Heart left ventricle (tissue), 13 donors: ENCODE measurements around the gene NEURL3.

Experiments
- POLR2A ChIP-seq, 2 donors: fragments of 450-650 bp; IDR thresholded peaks; one replicate each; pipeline ENCODE4 v1.6.1; 2017; ENCODE audit warnings: antibody characterized with exemption in 2 of 2, mild to moderate bottlenecking in 2 of 2, moderate library complexity in 2 of 2
- TF ChIP-seq, protein P1 (sequence below), 12 donors: fragments of 200-600 bp; sonication (generic) in 4 of 12; IDR thresholded peaks; one replicate each; pipeline versions ENCODE4 v1.5.0 to v1.8.0; 2018 to 2022; ENCODE audit warnings: antibody characterized with exemption in 12 of 12, mild to moderate bottlenecking in 5 of 12
- donor health status: ischemic (EF 13 %, LVEDD 7.1; RV severe dilation, severe dysfunction).
- donor health status: DM: no; HTN: yes; CAD: no.
- donor health status: DM: no; HTN: no; CAD: no.
- donor health status: ischemic (EF 25% LVEDD 6.9; RV normal size, moderate dysfunction).
- donor health status: ischemic (EF 25% LVEDD 5.7; RV mildly dilated, moderate dysfunction).
- donor health status: ischemic (EF 35%, LVEDD 5.7; RV mildly dilated, moderate dysfunction).
- donor health status: nonischemic (EF 11% LVEDD 7.7; RV severe dilation, severe dysfunction).
- donor health status: DM: yes; HTN: yes; CAD: no.
- donor health status: PGD.
- donor health status: ischemic (EF 29% LVEDD 5.4; RV normal size, mild dysfunction).
- donor health status: nonischemic (EF 23%, LVEDD 6.1; RV moderate dilation, normal function).

DNA sequence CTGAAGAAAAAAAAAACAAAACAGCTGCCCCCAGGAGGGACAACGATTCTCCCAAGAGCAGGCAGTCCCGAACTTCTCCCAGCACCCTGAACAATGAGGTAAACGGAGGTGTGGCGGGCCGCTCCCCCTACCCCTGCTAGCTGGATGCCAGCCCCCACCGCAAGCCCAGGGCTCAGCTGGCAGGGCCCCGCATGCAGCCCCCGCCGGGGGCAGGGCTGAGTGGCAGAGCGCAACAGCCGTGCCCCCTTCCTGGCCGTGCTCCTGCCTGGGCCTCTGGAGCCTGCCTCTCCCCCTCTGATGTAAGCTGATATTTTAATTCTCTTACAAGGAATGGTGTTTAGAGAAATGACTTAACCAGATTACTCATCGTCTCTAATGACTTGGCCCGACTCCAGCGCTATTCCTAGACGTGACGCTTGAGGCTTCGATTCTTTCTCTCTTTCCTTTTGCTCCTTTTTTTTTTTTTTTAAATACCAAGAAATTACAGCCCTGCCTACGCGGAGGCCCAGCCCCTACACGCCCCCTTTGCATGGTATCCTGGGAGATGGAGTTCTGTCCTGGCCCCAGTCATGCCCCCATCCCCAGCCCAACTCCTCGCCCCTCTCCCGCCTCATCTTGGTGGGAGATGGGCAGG lies 26.8 kb upstream of the NEURL3 start:
- TF ChIP-seq, protein P1, sequence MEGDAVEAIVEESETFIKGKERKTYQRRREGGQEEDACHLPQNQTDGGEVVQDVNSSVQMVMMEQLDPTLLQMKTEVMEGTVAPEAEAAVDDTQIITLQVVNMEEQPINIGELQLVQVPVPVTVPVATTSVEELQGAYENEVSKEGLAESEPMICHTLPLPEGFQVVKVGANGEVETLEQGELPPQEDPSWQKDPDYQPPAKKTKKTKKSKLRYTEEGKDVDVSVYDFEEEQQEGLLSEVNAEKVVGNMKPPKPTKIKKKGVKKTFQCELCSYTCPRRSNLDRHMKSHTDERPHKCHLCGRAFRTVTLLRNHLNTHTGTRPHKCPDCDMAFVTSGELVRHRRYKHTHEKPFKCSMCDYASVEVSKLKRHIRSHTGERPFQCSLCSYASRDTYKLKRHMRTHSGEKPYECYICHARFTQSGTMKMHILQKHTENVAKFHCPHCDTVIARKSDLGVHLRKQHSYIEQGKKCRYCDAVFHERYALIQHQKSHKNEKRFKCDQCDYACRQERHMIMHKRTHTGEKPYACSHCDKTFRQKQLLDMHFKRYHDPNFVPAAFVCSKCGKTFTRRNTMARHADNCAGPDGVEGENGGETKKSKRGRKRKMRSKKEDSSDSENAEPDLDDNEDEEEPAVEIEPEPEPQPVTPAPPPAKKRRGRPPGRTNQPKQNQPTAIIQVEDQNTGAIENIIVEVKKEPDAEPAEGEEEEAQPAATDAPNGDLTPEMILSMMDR (IDR thresholded peaks at IDR 0.05) = no peak
- TF ChIP-seq POLR2A (IDR thresholded peaks at IDR 0.05) = peak in 1 of 2 donors; percentile 72
